H9 (cell line): ENCODE data around the gene C9orf72. TPM values are rescaled to one million over a fixed set of nuclear protein-coding genes. Genes with fewer than 3 reads are reported as not detected.

ENCODE experiments used
- DNase-seq: peaks from one replicate; pipeline ENCODE4 v3.0.0-alpha.2; 2017
- H2AFZ ChIP-seq: one replicate; pipeline ENCODE4 v1.6.1; 2013; ENCODE audit warnings: mild to moderate bottlenecking, low read length, control low read depth, moderate library complexity
- H2AK5ac ChIP-seq: 2 replicates; pipeline ENCODE4 v1.6.1; 2013; ENCODE audit warnings: low read length, control low read depth, mixed read lengths; ENCODE audit not compliant: insufficient read length
- H2BK120ac ChIP-seq: one replicate; pipeline ENCODE4 v1.6.1; 2013; ENCODE audit warnings: low read depth, mild to moderate bottlenecking, low read length, control low read depth, inconsistent platforms; ENCODE audit not compliant: poor library complexity, severe bottlenecking
- H2BK12ac ChIP-seq: 2 replicates; pipeline ENCODE4 v1.6.1; 2013; ENCODE audit warnings: low read length, control low read depth, mixed read lengths, low read depth; ENCODE audit not compliant: insufficient read length
- H2BK15ac ChIP-seq: 2 replicates; pipeline ENCODE4 v1.6.1; 2013; ENCODE audit warnings: low read depth, low read length, control low read depth
- H2BK20ac ChIP-seq: one replicate; pipeline ENCODE4 v1.6.1; 2013; ENCODE audit warnings: low read depth, mild to moderate bottlenecking, low read length, control low read depth, inconsistent platforms; ENCODE audit not compliant: poor library complexity, severe bottlenecking
- H2BK5ac ChIP-seq: 2 replicates; pipeline ENCODE4 v1.6.1; 2013; ENCODE audit warnings: low read length, control low read depth, mixed read lengths; ENCODE audit not compliant: insufficient read length
- H3K14ac ChIP-seq: 2 replicates; pipeline ENCODE4 v1.6.1; 2013; ENCODE audit warnings: low read length, control low read depth; ENCODE audit not compliant: insufficient read depth
- H3K18ac ChIP-seq: 2 replicates; pipeline ENCODE4 v1.6.1; 2013; ENCODE audit warnings: low read depth, mild to moderate bottlenecking, mixed read lengths, low read length, control low read depth; ENCODE audit not compliant: insufficient read length
- H3K23ac ChIP-seq: 2 replicates; pipeline ENCODE4 v1.6.1; 2013; ENCODE audit warnings: low read length, control low read depth, mixed read lengths, low read depth; ENCODE audit not compliant: insufficient read length
- H3K23me2 ChIP-seq: 2 replicates; pipeline ENCODE4 v1.6.1; 2013; ENCODE audit warnings: low read depth, mild to moderate bottlenecking, mixed read lengths, low read length, control low read depth; ENCODE audit not compliant: insufficient read length, poor library complexity, severe bottlenecking
- H3K27ac ChIP-seq: 2 replicates; pipeline ENCODE4 v1.5.1; 2013; ENCODE audit warnings: low read length, control low read depth, mixed read lengths, low read depth; ENCODE audit not compliant: insufficient read length
- H3K27me3 ChIP-seq: 2 replicates; pipeline ENCODE4 v1.6.1; 2013; ENCODE audit warnings: low read length, control low read depth, inconsistent platforms; ENCODE audit not compliant: insufficient read depth
- H3K4ac ChIP-seq: 2 replicates; pipeline ENCODE4 v1.6.1; 2013; ENCODE audit warnings: low read depth, mild to moderate bottlenecking, control low read depth, inconsistent platforms, low read length, moderate library complexity
- H3K4me1 ChIP-seq: 2 replicates; pipeline ENCODE4 v1.6.1; 2013; ENCODE audit warnings: low read length, control low read depth, inconsistent platforms; ENCODE audit not compliant: insufficient read depth
- H3K4me2 ChIP-seq: 2 replicates; pipeline ENCODE4 v1.6.1; 2013; ENCODE audit warnings: low read length, control low read depth, mixed read lengths; ENCODE audit not compliant: insufficient read length, insufficient read depth
- H3K56ac ChIP-seq: 2 replicates; pipeline ENCODE4 v1.6.1; 2013; ENCODE audit warnings: low read depth, mild to moderate bottlenecking, mixed read lengths, low read length, control low read depth; ENCODE audit not compliant: insufficient read length
- H3K79me1 ChIP-seq: 2 replicates; pipeline ENCODE4 v1.6.1; 2013; ENCODE audit warnings: low read depth, mild to moderate bottlenecking, moderate library complexity, low read length, control low read depth, inconsistent platforms; ENCODE audit not compliant: insufficient read depth, poor library complexity, severe bottlenecking
- H3K79me2 ChIP-seq: 2 replicates; pipeline ENCODE4 v1.6.1; 2013; ENCODE audit warnings: low read length, control low read depth, inconsistent platforms; ENCODE audit not compliant: insufficient read depth
- H3K9ac ChIP-seq: 2 replicates; pipeline ENCODE4 v1.6.1; 2013; ENCODE audit warnings: low read length, control low read depth, mixed read lengths; ENCODE audit not compliant: insufficient read length; ENCODE audit errors: extremely low read depth
- H3K9me3 ChIP-seq: one replicate; pipeline ENCODE4 v1.6.1; 2013; ENCODE audit warnings: low read depth, low read length, inconsistent platforms; ENCODE audit not compliant: control insufficient read depth
- H3T11ph ChIP-seq: one replicate; pipeline ENCODE4 v1.6.1; 2013; ENCODE audit warnings: mild to moderate bottlenecking, low read length, control low read depth, inconsistent platforms
- H4K20me1 ChIP-seq: one replicate; pipeline ENCODE4 v1.6.1; 2013; ENCODE audit not compliant: control insufficient read depth, insufficient read length, insufficient read depth
- H4K5ac ChIP-seq: 2 replicates; pipeline ENCODE4 v1.6.1; 2013; ENCODE audit warnings: low read depth, mild to moderate bottlenecking, mixed read lengths, low read length, control low read depth; ENCODE audit not compliant: insufficient read length
- H4K8ac ChIP-seq: replicated peaks from 2 replicates; pipeline ENCODE4 v1.6.1; 2013; ENCODE audit warnings: low read length, control low read depth, mixed read lengths, low read depth; ENCODE audit not compliant: insufficient read length
- H4K91ac ChIP-seq: 2 replicates; pipeline ENCODE4 v1.6.1; 2013; ENCODE audit warnings: low read depth, mild to moderate bottlenecking, moderate library complexity, mixed read lengths, low read length, control low read depth; ENCODE audit not compliant: insufficient read length
- H3K27ac Mint-ChIP-seq, 3 experiments: 2 replicates in 2 of 3; 3 replicates in 1 of 3; pipeline ENCODE4 v1.8.0; 2020 to 2021; ENCODE audit warnings: mixed read lengths in 3 of 3, mild to moderate bottlenecking in 1 of 3, moderate library complexity in 1 of 3
- H3K27me3 Mint-ChIP-seq: 2 replicates; pipeline ENCODE4 v1.8.0; 2021; ENCODE audit warnings: low read depth, mild to moderate bottlenecking, moderate library complexity, mixed read lengths
- H3K36me3 Mint-ChIP-seq, 3 experiments: 2 replicates in 2 of 3; 3 replicates in 1 of 3; pipeline ENCODE4 v1.8.0; 2020 to 2021; ENCODE audit warnings: low read depth in 3 of 3, mixed read lengths in 3 of 3; ENCODE audit not compliant: insufficient read depth in 1 of 3
- H3K4me1 Mint-ChIP-seq, 2 experiments: 2 replicates each; pipeline ENCODE4 v1.8.0; 2020; ENCODE audit warnings: mixed read lengths in 2 of 2
- H3K4me3 Mint-ChIP-seq, 2 experiments: 2 replicates in 1 of 2; 3 replicates in 1 of 2; pipeline ENCODE4 v1.8.0; 2020 to 2021; ENCODE audit warnings: mild to moderate bottlenecking in 2 of 2, mixed read lengths in 2 of 2, moderate library complexity in 1 of 2
- H3K9me3 Mint-ChIP-seq, 2 experiments: 2 replicates in 1 of 2; 3 replicates in 1 of 2; pipeline ENCODE4 v1.8.0; 2020; ENCODE audit warnings: mild to moderate bottlenecking in 2 of 2, mixed read lengths in 2 of 2, moderate library complexity in 1 of 2
- WGBS: extraction: QIAGEN DNeasy Blood & Tissue Kit; methylation state at CpG from one replicate; pipeline ENCODE4 v1.1.7; 2013; ENCODE audit warnings: missing lambda C conversion rate, low lambda C conversion rate, mixed read lengths; ENCODE audit not compliant: insufficient read length; ENCODE audit errors: extremely low coverage; 5-methylcytosine and 5-hydroxymethylcytosine counted together
- total RNA-seq: library from RNA; stranded (reverse); gene quantifications from 2 replicates; pipeline ENCODE4 v1.2.1, GENCODE V29; 2021
- TF ChIP-seq, protein P1 (sequence below): fragments of 200-600 bp; sonication (generic); conservative IDR thresholded peaks from 3 replicates; pipeline ENCODE4 v1.8.0; 2021; ENCODE audit warnings: antibody characterized with exemption, mild to moderate bottlenecking

Gene C9orf72
- total RNA-seq, 1 experiment from 2014 or later = 17.0 TPM

DNA sequence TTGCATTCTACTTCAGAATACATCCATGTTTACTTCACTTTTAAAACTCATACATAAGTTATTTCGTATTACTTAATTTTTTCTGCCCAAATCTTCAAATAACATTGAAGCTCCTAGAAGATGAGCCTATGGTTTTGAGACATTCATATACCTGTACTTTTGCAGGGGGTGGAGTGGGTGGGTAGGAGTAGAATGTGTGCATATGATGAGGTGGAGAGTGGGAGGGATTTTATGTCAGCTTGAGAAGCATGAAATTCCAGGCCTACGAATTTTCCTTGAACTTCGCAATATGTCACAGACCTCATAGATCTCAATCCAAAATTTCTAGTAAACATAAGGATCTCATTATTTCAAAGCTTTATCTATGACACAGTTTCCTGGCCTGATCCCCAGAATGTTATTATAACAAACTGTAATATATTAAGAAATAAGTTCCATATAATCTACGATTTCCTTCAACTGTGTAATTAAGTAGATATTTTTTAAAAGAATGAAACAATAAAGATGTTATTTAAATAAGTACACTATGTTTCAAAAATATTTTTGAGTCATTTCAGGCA, 24.0 kb downstream of the C9orf72 start:
- Histone ChIP-seq H2AFZ (no peak overlapping the region), H3K4me1 (no peaks in the 10 kb centered on the region), H4K20me1 (no peaks in the 10 kb centered on the region), H3K9ac (no peak overlapping the region), H2AK5ac (no peak overlapping the region), H2BK20ac (no peak overlapping the region), H4K5ac (no peak overlapping the region), H4K8ac (no peak overlapping the region), H4K91ac (no peak overlapping the region), H3K27ac (no peak overlapping the region), H3K4ac (no peak overlapping the region), H3K18ac (no peak overlapping the region), H3K9me3 (no peaks in the 10 kb centered on the region), H3K23me2 (no peaks in the 10 kb centered on the region), H3K4me2 (no peak overlapping the region), H3K79me2 (no peaks in the 10 kb centered on the region), H2BK12ac (no peak overlapping the region), H3K27me3 (no peaks in the 10 kb centered on the region), H2BK120ac (no peak overlapping the region), H3K23ac (no peak overlapping the region), H3K14ac (no peak overlapping the region), H3K79me1 (no peaks in the 10 kb centered on the region), H2BK15ac (no peak overlapping the region), H2BK5ac (no peak overlapping the region), H3K56ac (no peak overlapping the region), H3T11ph (no peak overlapping the region)
- no peak overlapping the region for H3K4me3 Mint-ChIP-seq
- H3K9me3 Mint-ChIP-seq = no peaks in the 10 kb centered on the region; a peak in 1 of 5 replicates
- H3K4me1 Mint-ChIP-seq = no peaks in the 10 kb centered on the region; a peak in 1 of 4 replicates
- H3K27ac Mint-ChIP-seq = no peak overlapping the region
- H3K36me3 Mint-ChIP-seq = peaks cover 8 to 36% (median 33%) of the 10 kb centered on the region in 3 experiments
- TF ChIP-seq, protein P1, sequence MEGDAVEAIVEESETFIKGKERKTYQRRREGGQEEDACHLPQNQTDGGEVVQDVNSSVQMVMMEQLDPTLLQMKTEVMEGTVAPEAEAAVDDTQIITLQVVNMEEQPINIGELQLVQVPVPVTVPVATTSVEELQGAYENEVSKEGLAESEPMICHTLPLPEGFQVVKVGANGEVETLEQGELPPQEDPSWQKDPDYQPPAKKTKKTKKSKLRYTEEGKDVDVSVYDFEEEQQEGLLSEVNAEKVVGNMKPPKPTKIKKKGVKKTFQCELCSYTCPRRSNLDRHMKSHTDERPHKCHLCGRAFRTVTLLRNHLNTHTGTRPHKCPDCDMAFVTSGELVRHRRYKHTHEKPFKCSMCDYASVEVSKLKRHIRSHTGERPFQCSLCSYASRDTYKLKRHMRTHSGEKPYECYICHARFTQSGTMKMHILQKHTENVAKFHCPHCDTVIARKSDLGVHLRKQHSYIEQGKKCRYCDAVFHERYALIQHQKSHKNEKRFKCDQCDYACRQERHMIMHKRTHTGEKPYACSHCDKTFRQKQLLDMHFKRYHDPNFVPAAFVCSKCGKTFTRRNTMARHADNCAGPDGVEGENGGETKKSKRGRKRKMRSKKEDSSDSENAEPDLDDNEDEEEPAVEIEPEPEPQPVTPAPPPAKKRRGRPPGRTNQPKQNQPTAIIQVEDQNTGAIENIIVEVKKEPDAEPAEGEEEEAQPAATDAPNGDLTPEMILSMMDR = no peak
- WGBS = no CpG with 5 or more reads among the region's 4 CpGs
- DNase-seq = no peak
- H3K27me3 Mint-ChIP-seq = no peaks in the 10 kb centered on the region
